GM10248 (cell line): ENCODE measurements around the gene PRLR.

Experiments used
- CTCF ChIA-PET: fragments of 300-600 bp; sonication (Branson Sonifier 250); formaldehyde crosslinking; extraction: SDS; loops from one replicate; lab custom pipeline; 2021; ENCODE audit warnings: antibody characterized with exemption; lab: Yijun Ruan, JAX
- POLR2A ChIA-PET: fragments of 350-650 bp; sonication (Branson Sonifier 250); formaldehyde crosslinking; extraction: SDS; loops from one replicate; lab custom pipeline; 2020; ENCODE audit warnings: antibody characterized with exemption; lab: Yijun Ruan, JAX
- DNase-seq: peaks from one replicate; pipeline ENCODE4 v3.0.0; 2012; ENCODE audit errors: extremely low spot score
- TF ChIP-seq, protein P1 (sequence below): IDR thresholded peaks from 2 replicates; pipeline ENCODE4 v1.5.1; 2012; ENCODE audit warnings: mild to moderate bottlenecking, low read depth; ENCODE audit errors: extremely low read depth, missing control alignments, control extremely low read depth

Gene PRLR

DNA sequence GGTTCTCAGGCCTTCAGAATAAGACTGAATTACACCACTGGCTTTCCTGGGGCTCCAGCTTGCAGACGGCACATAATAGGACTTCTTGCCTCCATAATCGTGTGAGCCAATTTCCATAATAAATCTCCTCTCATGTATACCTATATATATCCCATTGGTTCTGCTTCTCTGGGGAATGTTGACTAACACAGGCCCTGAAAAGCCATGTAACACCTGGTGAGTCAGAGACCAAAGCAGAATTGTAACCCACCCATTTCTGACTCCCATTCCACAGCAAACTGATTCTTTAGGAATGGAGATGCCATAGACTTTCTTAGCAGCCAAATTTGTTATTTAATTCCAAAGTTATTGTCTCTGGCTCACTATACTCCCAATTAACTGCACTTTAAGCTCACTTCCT is 97.1 kb downstream of the PRLR start:
- POLR2A ChIA-PET, result no interaction called here
- TF ChIP-seq, protein P1, sequence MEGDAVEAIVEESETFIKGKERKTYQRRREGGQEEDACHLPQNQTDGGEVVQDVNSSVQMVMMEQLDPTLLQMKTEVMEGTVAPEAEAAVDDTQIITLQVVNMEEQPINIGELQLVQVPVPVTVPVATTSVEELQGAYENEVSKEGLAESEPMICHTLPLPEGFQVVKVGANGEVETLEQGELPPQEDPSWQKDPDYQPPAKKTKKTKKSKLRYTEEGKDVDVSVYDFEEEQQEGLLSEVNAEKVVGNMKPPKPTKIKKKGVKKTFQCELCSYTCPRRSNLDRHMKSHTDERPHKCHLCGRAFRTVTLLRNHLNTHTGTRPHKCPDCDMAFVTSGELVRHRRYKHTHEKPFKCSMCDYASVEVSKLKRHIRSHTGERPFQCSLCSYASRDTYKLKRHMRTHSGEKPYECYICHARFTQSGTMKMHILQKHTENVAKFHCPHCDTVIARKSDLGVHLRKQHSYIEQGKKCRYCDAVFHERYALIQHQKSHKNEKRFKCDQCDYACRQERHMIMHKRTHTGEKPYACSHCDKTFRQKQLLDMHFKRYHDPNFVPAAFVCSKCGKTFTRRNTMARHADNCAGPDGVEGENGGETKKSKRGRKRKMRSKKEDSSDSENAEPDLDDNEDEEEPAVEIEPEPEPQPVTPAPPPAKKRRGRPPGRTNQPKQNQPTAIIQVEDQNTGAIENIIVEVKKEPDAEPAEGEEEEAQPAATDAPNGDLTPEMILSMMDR, result no peak
- CTCF ChIA-PET, result no interaction called here
- no peak for DNase-seq

GRCh38 chr5:35131723-35132122 is 98.6 kb downstream of the PRLR start:
- no peak for DNase-seq
- ChIA-PET POLR2A (no interaction called here), CTCF (no interaction called here)
- TF ChIP-seq, protein P1, result no peak

- TF ChIP-seq, protein P1, result no peak
- DNase-seq, result no peak
- POLR2A ChIA-PET, result no interaction called here
- CTCF ChIA-PET, result interaction anchor here (0.8 kb wide), 1 partner anchor 22 kb away, joined by 3 read pairs; no protein-coding TSS in a partner anchor
These were observed 100.3 kb downstream of the PRLR start for GRCh38 chr5:35129921-35130485.

DNA sequence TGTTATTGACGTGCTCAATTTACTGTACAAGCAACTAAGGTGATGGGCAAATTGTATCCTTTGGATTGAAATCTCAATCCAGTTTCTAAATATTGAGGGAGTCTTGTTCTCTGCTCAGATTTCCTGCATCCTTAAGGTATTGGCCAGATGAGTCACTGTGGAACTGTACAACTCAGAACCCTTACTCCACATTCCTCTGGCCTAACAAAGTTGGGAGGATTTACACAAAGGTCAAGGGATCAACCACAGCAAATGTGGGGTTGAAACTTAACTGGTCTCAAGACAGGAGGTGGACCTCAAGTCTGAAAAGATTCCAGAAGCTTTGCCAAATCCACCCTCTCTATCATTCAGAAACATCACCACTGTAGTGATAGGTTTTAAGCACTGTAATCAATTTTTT is 101.0 kb downstream of the PRLR start:
- ChIA-PET POLR2A (no interaction called here), CTCF (no interaction called here)

GRCh38 chr5:35127006-35127405 is 103.3 kb downstream of the PRLR start:
- ChIA-PET POLR2A (no interaction called here), CTCF (no interaction called here)
- TF ChIP-seq, protein P1, result no peak
- DNase-seq, result no peak

More for the DNA sequence above, 101.0 kb downstream of the PRLR start:
- DNase-seq, result no peak
- TF ChIP-seq, protein P1, result no peak

DNA sequence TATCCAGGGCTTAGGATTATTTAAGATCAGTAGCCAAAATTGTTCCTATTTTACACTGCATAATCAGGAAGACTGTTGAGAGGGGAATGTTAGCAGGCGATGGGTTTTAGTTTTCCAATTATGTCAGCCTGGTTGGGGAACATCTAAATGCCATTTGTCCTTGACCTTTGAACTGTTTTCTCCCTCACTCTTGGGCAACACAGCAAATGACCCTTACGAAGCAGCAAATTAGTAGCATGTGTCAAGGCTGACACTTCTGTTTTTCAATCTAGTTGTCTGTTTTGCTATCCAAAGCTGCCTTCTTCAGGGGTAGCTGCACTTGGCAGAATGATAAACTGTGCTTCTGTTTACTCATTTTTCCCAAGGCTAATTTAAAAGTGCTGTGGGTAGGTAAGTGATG is 104.5 kb downstream of the PRLR start:
- TF ChIP-seq, protein P1, result no peak
- POLR2A ChIA-PET, result no interaction called here
- CTCF ChIA-PET, result no interaction called here
- no peak for DNase-seq
